Measurements from ENCODE around the gene PLIN5.

The PLIN5 gene

GRCh38 chr19:4473763-4474513 is 61.1 kb downstream of the PLIN5 start:
- DNase-seq = no peak
- Histone ChIP-seq H3K4me3 (ENCODE audit: low read depth, low read length) (peak overlapping the region; percentile 3; the same call in 1 of the 2 replicates), H3K9me3 (ENCODE audit: severe bottlenecking) (no peaks in the 10 kb centered on the region), H3K36me3 (peaks cover 31% of the 10 kb centered on the region), H3K27ac (no peak overlapping the region), H3K27me3 (ENCODE audit: insufficient read depth, low read depth, severe bottlenecking) (no peaks in the 10 kb centered on the region)
- TF ChIP-seq CTCF (IDR thresholded peaks at IDR 0.05; ENCODE audit: low read depth, low read length) = no peak

GRCh38 chr19:4473011-4473762 is 61.8 kb downstream of the PLIN5 start:
- Histone ChIP-seq H3K27me3 (ENCODE audit: insufficient read depth, low read depth, severe bottlenecking) (no peaks in the 10 kb centered on the region), H3K27ac (peak overlapping the region; percentile 67), H3K9me3 (ENCODE audit: severe bottlenecking) (no peaks in the 10 kb centered on the region), H3K36me3 (peaks cover 23% of the 10 kb centered on the region), H3K4me3 (ENCODE audit: low read depth, low read length) (peak overlapping the region; percentile 89)
- no peak for TF ChIP-seq CTCF (IDR thresholded peaks at IDR 0.05; ENCODE audit: low read depth, low read length)
- DNase-seq = no peak
